Measurements from ENCODE around the gene BCL2L13. TPM values are rescaled to one million over a fixed set of nuclear protein-coding genes. Genes with fewer than 3 reads are reported as not detected.

BCL2L13 gene
- total RNA-seq, 4 donors from 2014 or later, result 35.2 to 50.1 (median 38.3) TPM

DNA sequence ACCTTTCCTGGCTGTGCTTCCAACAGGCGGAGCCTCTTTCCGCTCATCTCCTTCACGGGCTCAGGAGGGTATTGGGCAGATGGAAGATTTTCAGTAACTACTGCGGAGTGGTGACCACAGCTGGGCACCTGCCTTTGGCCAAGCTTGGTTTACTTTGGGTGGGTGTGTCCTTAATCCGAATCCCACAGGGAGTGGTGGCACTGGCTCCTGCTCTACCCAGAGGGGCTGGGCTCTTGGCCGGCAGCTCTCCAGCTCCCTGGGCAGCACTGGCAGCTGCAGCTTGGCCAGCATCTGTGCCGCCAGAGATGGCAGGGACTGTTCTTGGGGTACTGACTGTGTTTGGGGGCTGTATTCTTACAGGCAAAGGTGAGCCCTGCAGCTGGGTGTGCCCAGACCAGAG lies 105.9 kb downstream of the BCL2L13 start:
- Histone ChIP-seq H3K27me3 (no peaks in the 10 kb centered on the region), H3K9me3 (no peaks in the 10 kb centered on the region), H3K27ac (no peak overlapping the region), H3K36me3 (peaks cover 0 to 7% (median 0%) of the 10 kb centered on the region in 3 donors), H3K4me1 (no peaks in the 10 kb centered on the region), H3K4me3 (no peak overlapping the region)
- DNase-seq, result no peak
- no peak for TF ChIP-seq POLR2A (IDR thresholded peaks at IDR 0.05)
- TF ChIP-seq, protein P1, sequence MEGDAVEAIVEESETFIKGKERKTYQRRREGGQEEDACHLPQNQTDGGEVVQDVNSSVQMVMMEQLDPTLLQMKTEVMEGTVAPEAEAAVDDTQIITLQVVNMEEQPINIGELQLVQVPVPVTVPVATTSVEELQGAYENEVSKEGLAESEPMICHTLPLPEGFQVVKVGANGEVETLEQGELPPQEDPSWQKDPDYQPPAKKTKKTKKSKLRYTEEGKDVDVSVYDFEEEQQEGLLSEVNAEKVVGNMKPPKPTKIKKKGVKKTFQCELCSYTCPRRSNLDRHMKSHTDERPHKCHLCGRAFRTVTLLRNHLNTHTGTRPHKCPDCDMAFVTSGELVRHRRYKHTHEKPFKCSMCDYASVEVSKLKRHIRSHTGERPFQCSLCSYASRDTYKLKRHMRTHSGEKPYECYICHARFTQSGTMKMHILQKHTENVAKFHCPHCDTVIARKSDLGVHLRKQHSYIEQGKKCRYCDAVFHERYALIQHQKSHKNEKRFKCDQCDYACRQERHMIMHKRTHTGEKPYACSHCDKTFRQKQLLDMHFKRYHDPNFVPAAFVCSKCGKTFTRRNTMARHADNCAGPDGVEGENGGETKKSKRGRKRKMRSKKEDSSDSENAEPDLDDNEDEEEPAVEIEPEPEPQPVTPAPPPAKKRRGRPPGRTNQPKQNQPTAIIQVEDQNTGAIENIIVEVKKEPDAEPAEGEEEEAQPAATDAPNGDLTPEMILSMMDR (IDR thresholded peaks at IDR 0.05), result no peak

DNA sequence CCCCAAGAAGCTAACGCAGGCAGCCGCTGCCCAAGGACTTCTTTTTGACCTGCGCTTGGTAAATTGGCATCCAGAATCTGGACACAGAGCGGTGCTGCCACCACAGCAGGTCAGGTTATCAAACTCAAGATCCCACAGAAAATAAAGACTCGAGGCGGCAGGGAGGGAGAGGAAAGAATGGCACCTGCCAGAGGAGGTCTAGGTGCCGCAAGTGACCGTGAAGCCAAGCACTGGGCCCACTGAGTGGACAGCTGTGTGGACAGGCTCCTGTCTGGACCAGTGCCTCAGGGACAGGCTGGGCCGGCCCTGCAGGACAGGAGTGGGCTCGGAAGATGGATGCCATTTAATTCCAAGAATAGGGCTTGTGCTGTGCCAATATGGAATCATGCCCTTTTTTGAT lies 108.4 kb downstream of the BCL2L13 start:
- no peak for DNase-seq
- H3K27ac ChIP-seq, result no peak overlapping the region
- H3K4me1 ChIP-seq, result no peaks in the 10 kb centered on the region
- no peak overlapping the region for H3K4me3 ChIP-seq
- TF ChIP-seq, protein P1 (IDR thresholded peaks at IDR 0.05), result no peak
- no peak for TF ChIP-seq POLR2A (IDR thresholded peaks at IDR 0.05)
- no peaks in the 10 kb centered on the region for H3K27me3 ChIP-seq
- H3K36me3 ChIP-seq, result no peaks in the 10 kb centered on the region
- no peaks in the 10 kb centered on the region for H3K9me3 ChIP-seq

DNA sequence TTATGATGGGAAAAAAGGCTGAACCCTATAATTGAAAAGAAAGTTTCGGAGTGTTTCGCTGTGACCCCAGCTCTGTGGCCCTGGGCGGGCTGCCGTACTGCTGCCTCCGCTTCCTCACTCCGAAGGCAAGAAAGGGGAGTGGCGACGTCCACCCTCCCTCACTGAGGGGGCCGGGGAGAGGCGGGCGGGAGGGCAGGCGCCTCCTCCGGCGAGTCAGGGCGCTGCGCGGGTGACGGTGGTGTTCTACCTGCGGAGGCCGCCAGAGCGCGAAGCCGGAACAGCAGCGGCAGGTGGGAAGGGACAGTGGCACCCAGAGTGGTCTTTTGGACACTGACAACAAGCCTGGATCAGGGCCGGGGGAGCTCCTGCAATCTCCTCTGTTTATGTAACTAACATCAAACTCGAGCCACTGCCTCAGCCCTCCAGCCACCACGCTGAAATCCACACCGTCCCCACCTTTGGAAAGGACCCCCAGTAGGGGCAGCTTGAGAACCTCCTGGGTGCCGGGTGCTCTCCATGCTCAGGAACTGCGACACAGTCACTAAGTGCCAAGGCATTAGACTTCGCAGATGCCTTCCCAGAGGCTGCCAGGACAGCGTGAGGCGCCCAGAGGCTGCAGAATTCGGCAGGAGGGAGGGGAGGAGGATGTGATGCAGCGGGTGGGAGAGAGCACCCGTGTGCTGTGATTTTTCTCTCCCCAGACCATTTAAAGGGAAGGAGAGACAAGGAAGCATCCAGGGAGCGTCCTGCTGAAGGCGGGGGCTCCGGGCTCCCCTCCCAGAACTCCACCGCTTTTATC lies 110.2 kb downstream of the BCL2L13 start:
- Histone ChIP-seq H3K4me1 (no peaks in the 10 kb centered on the region), H3K27me3 (no peaks in the 10 kb centered on the region), H3K27ac (no peak overlapping the region), H3K9me3 (no peaks in the 10 kb centered on the region), H3K36me3 (no peaks in the 10 kb centered on the region), H3K4me3 (no peak overlapping the region)
- TF ChIP-seq POLR2A (IDR thresholded peaks at IDR 0.05), result no peak
- TF ChIP-seq, protein P1 (IDR thresholded peaks at IDR 0.05), result no peak
- DNase-seq, result no peak

DNA sequence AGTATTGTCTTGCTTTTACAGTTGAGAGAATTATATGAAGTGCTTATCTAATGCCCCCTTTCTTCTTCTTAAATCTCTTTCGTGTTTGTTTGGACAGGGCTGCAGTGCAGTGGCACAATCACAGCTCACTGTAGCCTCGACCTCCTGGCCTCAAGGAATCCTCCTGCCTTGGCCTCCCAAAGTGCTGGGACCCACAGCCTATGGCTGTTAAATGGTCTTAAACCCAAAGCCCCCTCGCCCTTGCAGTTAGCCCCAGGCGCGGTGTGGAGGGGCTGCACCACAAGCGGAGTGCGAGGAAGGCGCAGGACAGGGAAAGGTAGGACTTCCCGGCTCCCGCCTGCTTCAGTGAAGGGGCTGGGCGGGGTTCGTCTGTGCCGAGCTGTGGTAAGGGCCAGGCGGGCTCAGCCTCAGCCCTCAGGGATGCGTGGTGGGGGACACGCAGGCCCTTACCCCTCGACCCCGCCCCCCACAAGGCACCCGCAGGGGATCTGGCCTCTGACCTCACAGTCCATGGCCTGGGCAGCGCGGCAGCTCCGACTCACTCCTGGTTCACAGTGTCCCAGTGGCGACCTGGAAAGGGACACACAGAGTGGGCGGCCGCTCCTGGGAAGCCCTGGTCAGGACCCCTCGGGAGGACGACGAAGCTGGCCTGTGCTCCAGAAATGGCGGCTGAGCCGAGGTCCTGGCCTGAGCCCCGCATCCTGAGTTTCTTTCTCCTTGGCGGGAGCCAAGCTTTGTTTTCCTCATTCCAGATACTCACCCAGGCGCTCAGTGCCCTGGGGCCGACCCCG lies 111.2 kb downstream of the BCL2L13 start:
- Histone ChIP-seq H3K27ac (no peak overlapping the region), H3K4me3 (no peak overlapping the region), H3K36me3 (no peaks in the 10 kb centered on the region), H3K9me3 (no peaks in the 10 kb centered on the region), H3K4me1 (no peaks in the 10 kb centered on the region), H3K27me3 (no peaks in the 10 kb centered on the region)
- no peak for DNase-seq
- TF ChIP-seq, protein P1 (IDR thresholded peaks at IDR 0.05), result no peak
- TF ChIP-seq POLR2A (IDR thresholded peaks at IDR 0.05), result no peak

DNA sequence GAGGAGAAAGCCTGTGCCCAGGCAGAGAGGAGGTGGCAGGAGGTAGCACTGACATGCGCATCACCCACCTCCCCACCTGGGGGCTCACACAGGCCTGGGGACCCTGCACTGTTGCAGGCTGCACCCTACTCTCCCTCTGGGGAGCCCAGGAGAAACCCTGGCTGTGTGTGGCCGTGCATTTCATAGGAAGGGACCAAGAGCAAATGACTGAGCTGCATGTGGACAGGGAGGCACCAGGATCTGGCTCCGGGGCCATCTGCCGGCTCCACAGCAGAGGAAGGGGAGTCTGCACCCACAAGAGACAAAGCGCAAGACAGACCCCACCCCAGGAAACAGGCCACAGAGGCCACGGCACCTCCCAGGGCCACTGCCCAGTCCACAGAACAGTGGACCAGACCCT lies 113.0 kb downstream of the BCL2L13 start:
- TF ChIP-seq, protein P1 (IDR thresholded peaks at IDR 0.05), result no peak
- TF ChIP-seq POLR2A (IDR thresholded peaks at IDR 0.05), result no peak
- no peaks in the 10 kb centered on the region for H3K27me3 ChIP-seq
- no peaks in the 10 kb centered on the region for H3K36me3 ChIP-seq
- no peak for DNase-seq
- H3K4me3 ChIP-seq, result no peak overlapping the region
- no peaks in the 10 kb centered on the region for H3K4me1 ChIP-seq
- no peaks in the 10 kb centered on the region for H3K9me3 ChIP-seq
- H3K27ac ChIP-seq, result no peak overlapping the region
